Caco-2 (cell line): ENCODE results near the gene WWC2. TPM values are rescaled to one million over a fixed set of nuclear protein-coding genes. Genes with fewer than 3 reads are reported as not detected.

Source experiments
- BruUV-seq: library from RNA; stranded (reverse); fragments of 400-500 nt; replicated peaks from 2 replicates; lab custom pipeline; 2021; lab: Mats Ljungman, UMichigan
- CTCF ChIA-PET: fragments of 300-600 bp; sonication (Branson Sonifier 250); formaldehyde crosslinking; loops from one replicate; lab custom pipeline; 2022; ENCODE audit warnings: antibody characterized with exemption; lab: Charles Lee
- POLR2A ChIA-PET: fragments of 300-600 bp; sonication (Branson Sonifier 250); formaldehyde crosslinking; loops from one replicate; lab custom pipeline; 2022; ENCODE audit warnings: antibody characterized with exemption; lab: Charles Lee
- DNase-seq, 2 experiments: peaks; one replicate each; pipeline versions ENCODE4 v3.0.0 to v3.0.0-alpha.2; 2020 to 2022
- H3K27me3 ChIP-seq: replicated peaks from 2 replicates; pipeline ENCODE4 v1.6.0; 2011; ENCODE audit warnings: low read length; ENCODE audit not compliant: control insufficient read depth, insufficient read depth
- H3K36me3 ChIP-seq: 2 replicates; pipeline ENCODE4 v1.5.1; 2011; ENCODE audit warnings: low read length; ENCODE audit not compliant: control insufficient read depth, insufficient read depth
- H3K4me1 ChIP-seq: fragments of 250-450 bp; sonication (Bioruptor Pico); 2 replicates; pipeline ENCODE4 v1.5.1; 2020; ENCODE audit warnings: mild to moderate bottlenecking
- H3K4me3 ChIP-seq: 2 replicates; pipeline ENCODE4 v1.5.1; 2011; ENCODE audit warnings: low read depth, mild to moderate bottlenecking, control low read depth, low read length
- H3K9me3 ChIP-seq: fragments of 250-450 bp; sonication (Bioruptor Pico); 2 replicates; pipeline ENCODE4 v1.5.1; 2020; ENCODE audit warnings: mild to moderate bottlenecking, moderate library complexity
- H3K27ac Mint-ChIP-seq: one replicate; pipeline ENCODE4 v1.8.0; 2022; ENCODE audit warnings: mixed read lengths; ENCODE audit not compliant: unreplicated experiment
- H3K27me3 Mint-ChIP-seq: one replicate; pipeline ENCODE4 v1.8.0; 2022; ENCODE audit warnings: mixed read lengths; ENCODE audit not compliant: insufficient read depth, unreplicated experiment
- H3K36me3 Mint-ChIP-seq: one replicate; pipeline ENCODE4 v1.8.0; 2022; ENCODE audit warnings: mild to moderate bottlenecking, mixed read lengths; ENCODE audit not compliant: insufficient read depth, unreplicated experiment
- H3K4me1 Mint-ChIP-seq: one replicate; pipeline ENCODE4 v1.8.0; 2022; ENCODE audit warnings: low read depth, mixed read lengths; ENCODE audit not compliant: unreplicated experiment
- H3K4me3 Mint-ChIP-seq: one replicate; pipeline ENCODE4 v1.8.0; 2022; ENCODE audit warnings: mild to moderate bottlenecking, moderate library complexity, mixed read lengths; ENCODE audit not compliant: unreplicated experiment
- H3K9me3 Mint-ChIP-seq: one replicate; pipeline ENCODE4 v1.8.0; 2022; ENCODE audit warnings: mixed read lengths; ENCODE audit not compliant: unreplicated experiment
- intact Hi-C: fragments of 100-400 bp; cut with micrococcal nuclease; formaldehyde crosslinking; loops from one replicate; pipeline ENCODE4 v1.10.0; 2022; ENCODE audit not compliant: unreplicated experiment
- total RNA-seq: library from RNA; stranded (reverse); gene quantifications from 2 replicates; pipeline ENCODE4 v1.2.3, GENCODE V29; 2022
- TF ChIP-seq, protein P1 (sequence below), 2 experiments: fragments of 200-600 bp in 1 of 2; IDR thresholded peaks; 1 replicate in 1 of 2; 2 replicates in 1 of 2; pipeline versions ENCODE4 v1.5.1 to v1.8.0; 2011 to 2022; ENCODE audit warnings: antibody characterized with exemption in 1 of 2, control low read depth in 1 of 2, inconsistent platforms in 1 of 2, low read depth in 1 of 2, low read length in 1 of 2, mild to moderate bottlenecking in 1 of 2, moderate library complexity in 1 of 2; ENCODE audit not compliant: insufficient read depth in 1 of 2, severe bottlenecking in 1 of 2, unreplicated experiment in 1 of 2

The WWC2 gene
- total RNA-seq, 1 experiment from 2014 or later: 126 TPM

DNA sequence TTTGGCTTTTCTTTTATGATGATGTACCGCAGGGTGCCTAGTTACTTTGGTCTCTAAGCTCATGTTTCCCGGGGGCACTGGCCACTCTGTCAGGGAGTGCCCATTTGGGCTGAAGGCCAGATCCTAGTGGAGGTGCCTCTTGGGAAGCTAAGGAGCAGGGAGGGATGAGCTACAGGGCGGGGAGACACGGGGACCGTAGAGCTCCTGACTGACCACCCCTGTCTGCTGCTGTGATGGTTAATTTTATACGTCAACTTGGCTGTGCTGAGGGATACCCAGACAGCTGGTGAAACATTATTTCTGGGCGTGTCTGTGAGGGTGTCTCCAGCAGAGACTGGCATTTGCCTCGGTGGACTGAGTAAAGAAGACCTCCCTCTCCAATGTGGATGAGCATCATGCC lies 248.1 kb downstream of the WWC2 start:
- Mint-ChIP-seq H3K9me3 (no peaks in the 10 kb centered on the region), H3K4me1 (no peaks in the 10 kb centered on the region), H3K36me3 (no peaks in the 10 kb centered on the region), H3K27ac (no peak overlapping the region), H3K27me3 (no peaks in the 10 kb centered on the region), H3K4me3 (no peak overlapping the region)
- DNase-seq: no peak
- CTCF ChIA-PET: no interaction called here
- POLR2A ChIA-PET: no interaction called here
- intact Hi-C loops: no loop called here
- Histone ChIP-seq H3K9me3 (no peaks in the 10 kb centered on the region), H3K36me3 (no peaks in the 10 kb centered on the region), H3K4me3 (no peak overlapping the region), H3K27me3 (no peaks in the 10 kb centered on the region), H3K4me1 (no peaks in the 10 kb centered on the region)
- no TSS peak for BruUV-seq
- TF ChIP-seq, protein P1, sequence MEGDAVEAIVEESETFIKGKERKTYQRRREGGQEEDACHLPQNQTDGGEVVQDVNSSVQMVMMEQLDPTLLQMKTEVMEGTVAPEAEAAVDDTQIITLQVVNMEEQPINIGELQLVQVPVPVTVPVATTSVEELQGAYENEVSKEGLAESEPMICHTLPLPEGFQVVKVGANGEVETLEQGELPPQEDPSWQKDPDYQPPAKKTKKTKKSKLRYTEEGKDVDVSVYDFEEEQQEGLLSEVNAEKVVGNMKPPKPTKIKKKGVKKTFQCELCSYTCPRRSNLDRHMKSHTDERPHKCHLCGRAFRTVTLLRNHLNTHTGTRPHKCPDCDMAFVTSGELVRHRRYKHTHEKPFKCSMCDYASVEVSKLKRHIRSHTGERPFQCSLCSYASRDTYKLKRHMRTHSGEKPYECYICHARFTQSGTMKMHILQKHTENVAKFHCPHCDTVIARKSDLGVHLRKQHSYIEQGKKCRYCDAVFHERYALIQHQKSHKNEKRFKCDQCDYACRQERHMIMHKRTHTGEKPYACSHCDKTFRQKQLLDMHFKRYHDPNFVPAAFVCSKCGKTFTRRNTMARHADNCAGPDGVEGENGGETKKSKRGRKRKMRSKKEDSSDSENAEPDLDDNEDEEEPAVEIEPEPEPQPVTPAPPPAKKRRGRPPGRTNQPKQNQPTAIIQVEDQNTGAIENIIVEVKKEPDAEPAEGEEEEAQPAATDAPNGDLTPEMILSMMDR (IDR thresholded peaks at IDR 0.05; ENCODE audit: insufficient read depth in 1 of 2, low read depth in 1 of 2, low read length in 1 of 2, severe bottlenecking in 1 of 2, unreplicated experiment in 1 of 2): no peak

DNA sequence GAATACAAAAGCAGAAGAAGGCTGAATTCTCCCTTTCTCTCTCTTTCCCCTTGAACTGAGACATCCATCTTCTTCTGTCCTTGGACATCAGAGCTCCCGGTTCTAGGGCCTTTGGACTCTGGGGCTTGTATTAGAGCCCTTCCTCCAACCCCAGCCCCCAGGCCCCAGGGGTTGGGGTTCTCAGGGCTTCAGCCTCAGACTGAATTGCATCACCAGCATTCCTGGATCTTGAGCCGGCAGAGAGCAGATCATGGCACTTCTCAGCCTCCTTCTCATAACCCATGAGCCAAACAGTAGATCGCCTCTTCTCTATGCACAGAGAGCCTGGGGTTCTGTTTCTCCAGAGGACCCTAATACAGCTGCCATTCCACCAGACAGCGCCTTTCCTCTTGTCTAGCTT lies 248.5 kb downstream of the WWC2 start:
- intact Hi-C loops: no loop called here
- no peaks in the 10 kb centered on the region for H3K36me3 Mint-ChIP-seq
- CTCF ChIA-PET: no interaction called here
- Histone ChIP-seq H3K36me3 (no peaks in the 10 kb centered on the region), H3K4me3 (no peak overlapping the region), H3K27me3 (no peaks in the 10 kb centered on the region), H3K9me3 (no peaks in the 10 kb centered on the region), H3K4me1 (no peaks in the 10 kb centered on the region)
- no peaks in the 10 kb centered on the region for H3K4me1 Mint-ChIP-seq
- H3K4me3 Mint-ChIP-seq: no peak overlapping the region
- no peak for DNase-seq
- POLR2A ChIA-PET: no interaction called here
- H3K27ac Mint-ChIP-seq: no peak overlapping the region
- no peaks in the 10 kb centered on the region for H3K27me3 Mint-ChIP-seq
- H3K9me3 Mint-ChIP-seq: no peaks in the 10 kb centered on the region
- TF ChIP-seq, protein P1 (IDR thresholded peaks at IDR 0.05; ENCODE audit: insufficient read depth in 1 of 2, low read depth in 1 of 2, low read length in 1 of 2, severe bottlenecking in 1 of 2, unreplicated experiment in 1 of 2): no peak
- BruUV-seq: no TSS peak

DNA sequence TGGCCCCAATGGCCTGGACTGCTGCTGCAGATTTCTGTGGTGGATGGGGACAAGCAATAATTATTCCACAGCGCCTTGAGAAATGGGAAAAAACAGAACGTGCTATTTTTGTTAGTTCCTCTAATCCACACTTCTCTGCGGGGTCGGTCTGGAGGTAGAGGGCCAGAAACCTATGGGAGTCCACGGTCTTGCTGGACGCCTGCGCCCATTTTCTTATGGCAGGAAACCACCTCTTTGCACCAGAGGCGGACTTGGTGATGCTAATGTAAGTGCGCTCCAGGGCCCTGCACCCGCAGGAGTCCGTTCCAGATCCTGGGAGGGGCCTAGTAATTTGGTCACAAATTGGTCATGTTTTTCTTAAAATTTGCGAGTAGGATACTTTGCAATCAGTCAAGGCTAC lies 249.1 kb downstream of the WWC2 start:
- Mint-ChIP-seq H3K27me3 (no peaks in the 10 kb centered on the region), H3K27ac (no peak overlapping the region), H3K4me3 (no peak overlapping the region), H3K4me1 (no peaks in the 10 kb centered on the region), H3K9me3 (no peaks in the 10 kb centered on the region), H3K36me3 (no peaks in the 10 kb centered on the region)
- no TSS peak for BruUV-seq
- no peak for DNase-seq
- TF ChIP-seq, protein P1 (IDR thresholded peaks at IDR 0.05; ENCODE audit: insufficient read depth in 1 of 2, low read depth in 1 of 2, low read length in 1 of 2, severe bottlenecking in 1 of 2, unreplicated experiment in 1 of 2): no peak
- H3K27me3 ChIP-seq: no peaks in the 10 kb centered on the region
- CTCF ChIA-PET: no interaction called here
- intact Hi-C loops: no loop called here
- no peaks in the 10 kb centered on the region for H3K4me1 ChIP-seq
- H3K36me3 ChIP-seq: no peaks in the 10 kb centered on the region
- POLR2A ChIA-PET: no interaction called here
- no peaks in the 10 kb centered on the region for H3K9me3 ChIP-seq
- no peak overlapping the region for H3K4me3 ChIP-seq
